NCI-H2196 treated with DMSO at 0.1 percent for 48 hours (cell line): ENCODE results near the gene UBN1.

Experiments used
- DNase-seq: peaks from one replicate; lab custom pipeline; 2025; ENCODE audit not compliant: unreplicated experiment; lab: John Stamatoyannopoulos, UW

The UBN1 gene

DNA sequence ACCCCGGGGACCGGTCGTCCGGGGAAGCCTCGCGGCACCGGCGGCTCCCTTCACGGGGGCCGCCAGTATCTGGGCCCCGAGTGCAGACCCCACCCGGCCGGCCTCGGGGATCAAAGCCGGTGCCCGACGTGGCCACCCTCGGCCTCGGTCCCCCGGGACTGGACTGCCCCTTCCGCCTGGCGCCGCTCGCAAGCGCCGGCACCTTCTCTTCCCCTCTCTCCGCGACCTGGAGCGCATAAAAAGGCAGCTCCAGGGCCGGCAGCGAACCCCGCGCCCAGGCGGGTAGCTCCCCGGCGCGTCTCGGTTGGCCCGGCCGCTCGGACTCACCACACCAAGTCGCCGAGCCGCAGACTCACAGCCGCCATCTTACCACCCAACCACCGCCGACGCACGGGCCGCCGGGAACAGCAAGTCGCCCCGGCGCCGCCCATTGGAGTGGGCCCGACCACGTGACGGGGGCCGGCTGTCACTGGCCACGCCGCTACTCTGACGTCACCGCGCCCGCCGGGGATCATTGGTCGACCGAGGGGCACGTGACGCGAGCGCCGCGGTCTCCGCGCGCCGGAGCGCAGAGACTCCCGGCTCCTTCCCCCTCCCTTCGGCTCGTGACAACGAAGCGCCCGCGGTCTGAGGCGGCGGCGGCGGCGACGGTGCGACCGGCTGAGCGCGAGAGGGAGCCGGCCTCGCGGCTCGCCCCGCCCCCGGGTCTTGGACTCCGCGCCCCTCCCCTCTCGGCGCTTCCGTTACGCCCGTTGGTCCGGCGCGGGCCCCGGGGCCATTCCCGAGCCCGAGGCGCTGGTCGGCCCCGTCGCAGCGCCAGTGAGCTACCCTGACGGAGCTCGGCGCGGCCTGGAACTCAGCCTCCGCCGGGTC, at the start of gene UBN1, which contains the start of gene GLYR1:
Gene UBN1 (plus strand): TSS at position 581 of the 873 bp plus-strand sequence. CDS start 5,437 bp downstream, outside the sequence.
Gene GLYR1 (minus strand): TSS at position 388 of the 873 bp plus-strand sequence. CDS start 23 bp downstream, at position 365.
- peak; percentile 98 for DNase-seq

GRCh38 chr16:4797805-4798252, 49.5 kb upstream of the UBN1 start:
- no peak for DNase-seq

DNA sequence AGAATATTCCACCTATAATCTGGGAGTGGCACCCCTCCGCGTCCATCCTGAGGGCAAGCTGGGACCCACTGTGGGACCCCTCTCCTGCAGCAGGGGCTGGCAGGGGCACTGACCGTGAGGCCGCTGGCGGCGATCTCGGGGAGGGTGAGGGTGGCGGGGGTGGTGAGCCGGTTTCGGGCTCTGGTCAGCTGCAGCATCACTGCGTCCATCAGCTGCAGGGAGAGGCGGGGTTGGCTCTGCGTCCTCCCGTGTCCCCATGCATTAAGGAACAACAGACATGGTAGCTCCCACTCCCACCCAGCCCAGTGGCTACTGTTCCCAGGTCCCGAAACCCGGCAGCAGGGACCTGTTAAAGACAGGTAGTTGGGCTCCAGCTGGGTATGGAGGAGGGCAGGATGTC, 48.8 kb upstream of the UBN1 start:
- DNase-seq = no peak

DNA sequence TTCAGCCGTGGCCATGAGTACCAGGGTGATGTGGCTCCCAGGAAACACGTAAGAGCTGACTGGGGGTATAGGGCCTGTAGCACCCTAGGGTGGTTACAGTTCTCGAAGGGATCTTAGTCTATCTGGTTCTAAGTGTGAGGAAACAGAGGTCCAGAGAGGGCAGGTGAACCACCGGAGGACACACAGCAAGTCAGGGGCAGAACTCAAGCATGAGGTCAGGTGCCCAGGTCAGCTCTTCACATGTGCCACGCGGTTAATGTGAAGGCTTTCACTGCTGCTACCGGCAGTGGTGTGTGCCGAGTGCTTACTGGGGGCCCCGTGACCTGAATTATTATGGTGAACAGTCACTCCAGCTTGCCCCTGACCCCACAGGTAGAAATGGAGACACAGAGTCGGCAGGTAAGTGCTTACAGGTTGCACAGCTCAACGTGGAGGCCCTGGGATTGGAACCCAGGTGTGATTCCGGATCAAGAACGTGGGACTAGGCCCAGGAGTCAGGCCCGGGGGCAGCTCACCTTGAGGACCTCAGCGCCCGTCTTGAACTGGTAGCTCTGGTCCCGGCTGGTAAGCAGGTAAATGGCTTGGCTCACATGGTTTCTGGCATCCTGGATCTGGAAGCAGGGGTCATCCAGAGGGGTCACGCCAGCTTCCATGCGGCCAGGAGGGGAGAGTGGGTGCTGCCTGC, 48.0 kb upstream of the UBN1 start:
- DNase-seq = no peak

DNA sequence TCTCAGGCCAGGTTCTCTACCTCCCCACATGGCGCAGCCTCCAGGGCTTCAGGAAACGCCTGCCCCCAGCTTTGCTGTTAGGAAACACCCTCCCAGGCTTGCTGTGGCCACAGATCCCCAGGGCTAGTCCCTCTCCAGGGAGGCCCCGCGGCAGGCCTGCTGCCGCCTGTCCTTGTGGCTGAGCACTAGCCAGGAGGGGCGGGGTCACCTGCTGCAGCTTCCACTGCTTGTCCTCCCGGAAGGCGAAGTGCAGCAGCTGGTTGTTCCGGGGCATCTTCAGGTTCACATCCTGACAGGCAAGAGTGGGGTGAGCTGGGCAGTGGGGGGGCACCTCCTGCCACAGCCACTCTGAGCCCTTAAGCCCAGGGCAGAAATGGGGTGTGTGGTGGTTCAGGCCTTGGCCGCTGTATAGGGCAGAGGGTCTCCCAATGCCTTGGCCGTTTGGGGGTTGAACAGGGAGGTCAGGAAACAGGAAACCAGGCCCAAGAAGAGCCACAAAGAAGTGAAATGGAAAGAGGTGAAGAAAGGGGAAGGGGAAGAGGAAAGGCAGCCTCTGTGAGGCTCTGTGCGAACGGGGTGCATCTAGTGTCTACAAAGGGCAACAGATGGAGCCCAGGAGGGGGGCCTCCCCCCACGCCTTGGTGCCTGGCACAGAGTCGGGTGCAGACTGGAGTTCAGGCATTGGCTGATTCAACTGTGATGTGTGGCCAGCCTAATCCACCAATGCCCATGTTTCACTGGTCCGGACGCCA, 46.8 kb upstream of the UBN1 start:
- peak; percentile 78 for DNase-seq

- DNase-seq = no peak
Measured at GRCh38 chr16:4801051-4801961, 46.0 kb upstream of the UBN1 start.

DNA sequence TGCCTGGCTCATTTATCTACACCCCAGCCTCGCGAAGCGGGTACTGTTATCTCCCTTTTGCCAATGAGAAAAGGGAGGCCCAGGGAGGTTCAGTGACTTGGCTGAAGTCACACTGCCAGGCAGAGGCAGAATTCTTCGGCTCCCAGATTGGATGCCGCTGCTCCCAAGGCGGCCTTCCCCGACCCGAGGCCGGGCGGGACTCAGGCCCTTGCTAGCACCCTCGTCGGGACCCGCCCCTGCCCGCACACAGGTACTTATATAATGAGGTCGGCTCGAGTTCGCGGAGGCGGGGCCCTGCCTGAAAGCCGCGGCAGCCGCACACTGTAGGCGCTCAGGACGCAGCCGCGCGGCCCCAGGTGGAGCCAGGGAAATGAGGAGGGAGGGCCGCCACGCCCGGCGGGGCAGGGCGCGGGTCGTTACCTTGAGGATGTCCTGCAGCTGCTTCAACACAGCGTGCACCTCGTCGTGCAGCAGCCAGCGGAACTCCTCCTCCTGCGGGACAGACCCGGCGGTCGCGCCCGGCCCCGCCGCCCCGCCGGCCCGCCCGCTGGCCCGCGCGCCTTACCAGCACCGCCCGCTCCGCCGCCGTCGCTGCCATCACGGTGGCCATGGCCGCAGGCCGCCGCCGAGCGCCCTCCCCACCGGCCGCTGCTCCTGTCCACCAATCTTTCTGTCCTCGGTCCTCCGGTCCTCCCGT, 45.2 kb upstream of the UBN1 start, which contains the start of gene ROGDI:
Gene ROGDI (minus strand): TSS at position 672 of the 697 bp plus-strand sequence. CDS start 62 bp downstream, at position 610.
- DNase-seq = peak; percentile 79

- DNase-seq = peak; percentile 94
Measured at GRCh38 chr16:4802659-4803287, 44.5 kb upstream of the UBN1 start.

- DNase-seq = no peak
Measured at GRCh38 chr16:4803401-4803844, 43.9 kb upstream of the UBN1 start.

- DNase-seq = no peak
Measured at GRCh38 chr16:4803898-4804762, 43.2 kb upstream of the UBN1 start.

DNA sequence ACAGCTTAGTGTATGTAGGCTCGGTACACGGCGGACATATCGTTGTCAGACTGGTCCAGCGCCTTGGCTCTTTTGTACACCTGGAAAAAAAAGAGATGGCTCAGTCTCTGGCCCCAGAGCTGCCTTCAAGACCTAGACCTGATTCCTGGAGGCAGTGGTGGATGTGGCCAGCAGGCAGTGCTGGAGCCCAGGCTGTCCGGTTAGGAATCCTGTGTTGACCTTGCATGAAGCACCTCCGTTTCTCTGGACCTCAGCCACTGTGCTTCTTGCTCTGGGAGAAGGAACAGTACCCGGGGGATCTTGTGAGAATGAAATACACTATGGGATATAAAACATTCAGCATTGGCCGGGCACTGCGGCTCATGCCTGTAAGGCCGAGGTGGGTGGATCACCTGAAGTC, 42.0 kb upstream of the UBN1 start:
- no peak for DNase-seq

GRCh38 chr16:4806280-4806679, 41.0 kb upstream of the UBN1 start:
- DNase-seq = no peak

DNA sequence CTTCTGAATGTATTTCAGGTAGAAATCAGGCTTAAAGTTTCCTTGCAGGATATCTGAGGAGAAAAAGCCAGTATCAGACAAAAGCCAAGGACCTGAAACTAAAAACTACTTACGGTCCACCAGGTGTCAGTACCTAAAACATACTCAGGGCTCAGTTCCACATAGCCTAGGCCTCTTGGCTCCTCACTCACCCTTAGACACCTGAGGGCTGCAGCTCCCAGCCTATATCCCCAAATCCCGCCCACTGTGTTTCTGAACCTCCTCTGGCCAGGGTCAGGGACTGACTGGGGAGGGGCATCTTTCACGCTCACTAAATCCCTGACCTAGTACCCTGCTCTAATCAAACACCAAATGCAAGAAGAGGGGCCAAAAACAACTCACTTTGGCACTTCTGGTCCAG, 36.0 kb upstream of the UBN1 start:
- DNase-seq = no peak

DNA sequence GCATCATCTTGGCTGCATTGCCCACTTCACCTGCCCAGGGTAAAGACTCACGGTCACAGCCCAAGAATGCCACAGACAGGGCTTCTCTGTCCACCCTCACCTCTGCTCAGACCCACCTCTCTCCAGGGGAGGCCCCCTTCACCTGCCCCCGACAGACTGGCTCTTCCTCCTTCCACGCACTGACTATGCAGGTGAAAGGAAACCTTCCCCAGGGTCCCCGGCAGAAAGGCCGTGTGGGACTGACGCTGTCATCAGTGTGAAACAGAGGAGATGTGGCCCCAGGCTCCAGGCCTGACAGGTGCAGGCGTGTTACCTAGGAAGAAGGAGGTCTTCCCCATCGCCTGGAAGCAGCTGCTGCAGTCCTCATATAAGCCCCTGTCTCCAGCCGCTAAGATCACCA, 35.5 kb upstream of the UBN1 start:
- no peak for DNase-seq

DNA sequence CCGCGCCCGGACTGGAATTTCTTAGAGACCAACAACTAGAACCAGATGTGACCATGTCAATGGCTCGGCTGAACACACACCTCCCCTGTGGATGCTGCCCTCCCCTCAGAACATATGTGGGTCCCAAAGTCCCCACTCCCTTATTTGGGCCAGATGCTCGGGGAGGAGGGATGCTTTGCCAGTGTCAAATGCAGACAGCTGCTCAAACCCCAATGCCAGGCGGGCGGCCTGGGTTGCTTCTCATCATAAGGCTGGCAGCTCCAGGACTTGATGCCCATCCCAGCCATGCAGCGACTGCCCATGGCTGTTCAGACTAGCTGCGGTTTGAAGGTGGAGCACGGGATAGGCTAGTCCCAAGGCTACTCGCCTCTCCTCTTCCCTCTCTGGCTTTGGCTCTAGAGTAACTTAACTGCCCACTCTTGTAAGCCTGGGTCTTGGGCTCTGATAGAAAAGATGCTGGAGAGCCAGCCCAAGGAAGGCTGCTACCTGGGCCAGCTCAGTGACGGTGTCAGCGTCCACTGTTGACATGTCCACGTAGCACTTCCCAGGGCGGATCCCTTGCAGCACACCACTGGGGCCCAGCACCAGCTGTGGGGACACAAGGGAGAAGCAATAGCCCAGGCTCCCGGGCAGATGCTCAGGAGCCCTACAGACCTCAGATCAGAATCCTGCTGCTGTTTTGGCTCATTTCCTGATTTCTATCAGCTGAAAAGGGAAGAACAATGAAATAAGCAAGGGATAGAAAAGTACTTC, 33.9 kb upstream of the UBN1 start:
- DNase-seq = no peak

DNA sequence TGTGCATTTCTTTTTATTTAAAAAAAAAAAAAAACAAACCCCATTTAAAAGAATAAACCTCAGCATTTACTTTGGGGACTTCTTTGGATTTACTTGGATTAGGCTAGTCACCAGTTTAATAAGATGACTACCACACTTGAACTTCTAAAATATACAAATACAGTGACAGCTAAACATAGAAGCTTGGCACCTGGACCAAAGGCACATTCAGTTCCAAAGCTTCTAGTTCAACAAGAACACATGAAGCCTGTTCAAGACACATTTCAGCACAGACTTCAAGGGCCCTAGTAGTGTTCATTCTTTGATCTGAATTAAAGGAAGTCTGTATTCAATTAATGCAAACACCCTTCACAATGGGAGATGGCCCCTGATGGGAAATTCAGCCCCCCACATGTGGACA, 33.2 kb upstream of the UBN1 start:
- DNase-seq = no peak

DNA sequence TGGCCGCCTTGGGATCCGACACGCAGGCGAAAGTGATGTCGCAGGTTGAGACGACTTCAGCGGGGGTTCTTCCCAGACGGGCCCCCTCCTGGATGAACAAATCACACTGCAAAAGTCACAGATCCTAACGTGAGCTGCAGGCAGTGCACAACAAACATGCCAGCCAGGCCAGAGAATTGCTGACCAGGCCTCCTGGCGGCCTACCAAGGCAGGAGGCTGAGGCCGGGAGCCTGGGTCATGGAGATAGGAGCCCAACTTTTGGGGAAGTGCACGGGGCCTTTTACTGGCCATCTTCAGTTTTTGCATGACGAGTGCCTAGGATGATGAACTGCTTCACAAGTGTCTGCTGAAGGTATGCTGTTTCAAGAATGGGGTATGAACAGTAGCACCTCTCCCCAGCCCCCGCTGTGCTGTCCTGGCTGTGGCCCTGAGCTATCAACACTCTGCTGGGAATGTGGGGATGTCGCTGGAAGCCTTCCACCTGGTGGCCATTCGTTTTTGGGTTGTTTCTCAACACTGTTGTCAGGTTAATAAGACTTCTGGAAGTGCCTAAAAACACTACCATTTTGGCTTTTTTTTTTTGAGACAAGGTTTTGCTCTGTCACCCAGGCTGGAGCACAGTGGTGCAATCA, 32.6 kb upstream of the UBN1 start:
- no peak for DNase-seq
